HepG2 (cell line): Measurements from ENCODE around the gene NACAD. TPM values are rescaled to one million over a fixed set of nuclear protein-coding genes. Genes with fewer than 3 reads are reported as not detected.

Source experiments
- CHD4 ChIP-seq: fragments of 200-600 bp; sonication (generic); IDR thresholded peaks from 2 replicates; pipeline ENCODE4 v1.7.0; 2017; ENCODE audit warnings: mild to moderate bottlenecking, low read length, borderline replicate concordance
- GTF3A ChIP-seq: sonication (generic); formaldehyde crosslinking; conservative IDR thresholded peaks from 2 replicates; pipeline ENCODE4 v1.4.0; 2020; ENCODE audit warnings: mild to moderate bottlenecking, missing genetic modification reagents
- HOXA5 ChIP-seq: sonication (generic); formaldehyde crosslinking; IDR thresholded peaks from 2 replicates; pipeline ENCODE4 v1.4.0; 2020; ENCODE audit warnings: missing genetic modification reagents
- HOXA7 ChIP-seq: sonication (generic); formaldehyde crosslinking; IDR thresholded peaks from 2 replicates; pipeline ENCODE4 v1.8.1; 2022; ENCODE audit warnings: mild to moderate bottlenecking, missing genetic modification reagents, moderate library complexity
- IRX3 ChIP-seq: sonication (generic); formaldehyde crosslinking; IDR thresholded peaks from 2 replicates; pipeline ENCODE4 v1.8.1; 2023; ENCODE audit warnings: mild to moderate bottlenecking, low read depth, missing genetic modification reagents, borderline replicate concordance
- KDM1A ChIP-seq: IDR thresholded peaks from 2 replicates; pipeline ENCODE4 v1.6.1; 2016; ENCODE audit warnings: missing compliant biosample characterization
- KLF15 ChIP-seq: sonication (generic); formaldehyde crosslinking; IDR thresholded peaks from 2 replicates; pipeline ENCODE4 v1.8.1; 2023; ENCODE audit warnings: borderline replicate concordance, mild to moderate bottlenecking, inconsistent platforms, missing genetic modification reagents, mixed read lengths
- MLXIP ChIP-seq: sonication (generic); formaldehyde crosslinking; IDR thresholded peaks from 2 replicates; pipeline ENCODE4 v1.9.0; 2021; ENCODE audit warnings: missing genetic modification reagents, borderline replicate concordance
- NFIC ChIP-seq: IDR thresholded peaks from 2 replicates; pipeline ENCODE4 v1.6.1; 2012; ENCODE audit warnings: mild to moderate bottlenecking, low read length, inconsistent platforms
- PRDM15 ChIP-seq: sonication (generic); formaldehyde crosslinking; IDR thresholded peaks from 2 replicates; pipeline ENCODE4 v1.4.0; 2020; ENCODE audit warnings: missing genetic modification reagents
- TRIM22 ChIP-seq: fragments of 450-650 bp; IDR thresholded peaks from 2 replicates; pipeline ENCODE4 v1.6.1; 2017
- ZBTB33 ChIP-seq: sonication (generic); formaldehyde crosslinking; IDR thresholded peaks from 2 replicates; pipeline ENCODE4 v1.4.0; 2020; ENCODE audit warnings: missing genetic modification reagents
- ZEB1 ChIP-seq: IDR thresholded peaks from 2 replicates; pipeline ENCODE4 v1.6.1; 2012; ENCODE audit warnings: mild to moderate bottlenecking, low read depth, inconsistent platforms; ENCODE audit not compliant: insufficient replicate concordance
- ZMYM4 ChIP-seq: sonication (generic); formaldehyde crosslinking; IDR thresholded peaks from 2 replicates; pipeline ENCODE4 v1.8.1; 2023; ENCODE audit warnings: mild to moderate bottlenecking, missing genetic modification reagents
- ZNF18 ChIP-seq: sonication (generic); formaldehyde crosslinking; IDR thresholded peaks from 2 replicates; pipeline ENCODE4 v1.8.0; 2022; ENCODE audit warnings: mild to moderate bottlenecking, missing genetic modification reagents; ENCODE audit not compliant: insufficient replicate concordance
- ZNF570 ChIP-seq: sonication (generic); formaldehyde crosslinking; IDR thresholded peaks from 2 replicates; pipeline ENCODE4 v1.4.0; 2020; ENCODE audit warnings: mild to moderate bottlenecking, missing genetic modification reagents, borderline replicate concordance
- polyA plus RNA-seq, 8 experiments: library from polyadenylated mRNA; depleted of rRNA in 3 of 8; stranded (reverse) in 7 of 8; unstranded in 1 of 8; fragments of >200 nt; fragmentation: Illumina TruSeq in 4 of 8; extraction: Trizol in 4 of 8; gene quantifications; 2 replicates each; pipeline versions ENCODE4 v1.2.1 to v1.2.3, GENCODE V29; 2011 to 2016; ENCODE audit warnings: low read depth in 4 of 8, missing spikeins in 1 of 8, mixed read lengths in 1 of 8; ENCODE audit not compliant: insufficient read depth in 1 of 8
- total RNA-seq, 5 experiments: library from RNA; depleted of rRNA; stranded (reverse); fragments of >200 nt; fragmentation: Illumina TruSeq; extraction: Trizol; gene quantifications; 2 replicates each; pipeline ENCODE4 v1.2.3, GENCODE V29; 2016; ENCODE audit warnings: low read depth in 1 of 5

NACAD gene
- total and polyA plus RNA-seq, 2 of the 13 experiments (the other 11 are each of a cell fraction or from before 2014, with no cell fraction given) = 0.04 TPM; not detected in 1

GRCh38 chr7:45111298-45112223 lies 22.8 kb upstream of the NACAD start, which contains the start of gene TBRG4 (continued):
- no peak for TF ChIP-seq TRIM22
- peak; percentile 96; the same call in 1 of the 2 replicates for TF ChIP-seq GTF3A (CRISPR knock-in tag)
- TF ChIP-seq HOXA5 = peak; percentile 82
- no peak for TF ChIP-seq ZNF570 (CRISPR knock-in tag)
- TF ChIP-seq IRX3 (CRISPR knock-in tag) = no peak
- no peak for TF ChIP-seq ZEB1
- peak; percentile 92 for TF ChIP-seq ZMYM4
- no peak for TF ChIP-seq MLXIP
- TF ChIP-seq CHD4 = no peak; the same call in 1 of the 2 replicates
- peak; percentile 64; the same call in 1 of the 2 replicates for TF ChIP-seq PRDM15 (CRISPR knock-in tag)
- no peak for TF ChIP-seq KDM1A (CRISPR knock-in tag)
- TF ChIP-seq ZBTB33 (CRISPR knock-in tag) = no peak; the same call in 1 of the 2 replicates
- no peak for TF ChIP-seq HOXA7
- peak; percentile 88 for TF ChIP-seq ZNF18 (CRISPR knock-in tag)
- peak; percentile 75; the same call in 1 of the 2 replicates for TF ChIP-seq KLF15 (CRISPR knock-in tag)
- TF ChIP-seq NFIC = no peak
